Liver (tissue), 9 donors: Measurements from ENCODE around the gene TSC22D3. TPM values are rescaled to one million over a fixed set of nuclear protein-coding genes. Genes with fewer than 3 reads are reported as not detected.
A peak's percentile ranks its signal among the peaks of the same experiment; 100 is the strongest.

ENCODE experiments used
- DNase-seq: peaks from one replicate; pipeline ENCODE4 v3.0.0-alpha.2; 2017; ENCODE audit warnings: low spot score
- H3K27ac ChIP-seq, 2 donors: one replicate each; pipeline ENCODE4 v1.7.0; 2013; ENCODE audit warnings: inconsistent platforms in 2 of 2, low read length in 2 of 2, control low read depth in 1 of 2, low read depth in 1 of 2, mild to moderate bottlenecking in 1 of 2
- H3K27me3 ChIP-seq, 4 donors: one replicate each; pipeline versions ENCODE4 v1.6.1 to v1.7.0; 2013; ENCODE audit warnings: low read length in 3 of 4, inconsistent platforms in 1 of 4, mild to moderate bottlenecking in 1 of 4, moderate library complexity in 1 of 4; ENCODE audit not compliant: control insufficient read depth in 4 of 4, insufficient read depth in 4 of 4
- H3K36me3 ChIP-seq, 4 donors: one replicate each; pipeline versions ENCODE4 v1.6.1 to v1.7.0; 2013; ENCODE audit warnings: low read length in 3 of 4, mild to moderate bottlenecking in 3 of 4, low read depth in 1 of 4, moderate library complexity in 1 of 4; ENCODE audit not compliant: control insufficient read depth in 4 of 4, insufficient read depth in 3 of 4
- H3K4me1 ChIP-seq, 4 donors: one replicate each; pipeline versions ENCODE4 v1.6.1 to v1.7.0; 2013; ENCODE audit warnings: low read length in 3 of 4, mild to moderate bottlenecking in 3 of 4, moderate library complexity in 1 of 4; ENCODE audit not compliant: control insufficient read depth in 4 of 4, insufficient read depth in 4 of 4
- H3K4me3 ChIP-seq, 3 donors: one replicate each; pipeline versions ENCODE4 v1.6.1 to v1.7.0; 2013; ENCODE audit warnings: low read length in 3 of 3, control low read depth in 1 of 3, low read depth in 1 of 3, mild to moderate bottlenecking in 1 of 3
- H3K9ac ChIP-seq, 2 donors: one replicate each; pipeline ENCODE4 v1.7.0; 2013; ENCODE audit warnings: low read length in 2 of 2, mild to moderate bottlenecking in 2 of 2, moderate library complexity in 2 of 2, control low read depth in 1 of 2, low read depth in 1 of 2
- H3K9me3 ChIP-seq, 4 donors: one replicate each; pipeline versions ENCODE4 v1.6.1 to v1.7.0; 2013; ENCODE audit warnings: low read length in 3 of 4; ENCODE audit not compliant: control insufficient read depth in 4 of 4
- ATF3 ChIP-seq: IDR thresholded peaks from 2 replicates; pipeline ENCODE4 v1.6.1; 2016; ENCODE audit warnings: antibody characterized with exemption
- CTCF ChIP-seq: fragments of 150-350 bp; IDR thresholded peaks from 2 replicates; pipeline ENCODE4 v1.5.1; 2017; ENCODE audit warnings: improper control_type of control experiment, low read depth, low read length; ENCODE audit not compliant: missing input control
- EGR1 ChIP-seq, 2 donors: IDR thresholded peaks; 2 replicates each; pipeline ENCODE4 v1.6.1; 2016 to 2018; ENCODE audit warnings: antibody characterized with exemption in 2 of 2, low read depth in 2 of 2
- FOXA1 ChIP-seq: IDR thresholded peaks from 2 replicates; pipeline ENCODE4 v1.6.1; 2016; ENCODE audit warnings: antibody characterized with exemption
- GABPA ChIP-seq, 2 donors: IDR thresholded peaks in 1 of 2; conservative IDR thresholded peaks in 1 of 2; 2 replicates each; pipeline ENCODE4 v1.6.1; 2016; ENCODE audit warnings: antibody characterized with exemption in 2 of 2, mild to moderate bottlenecking in 1 of 2, moderate library complexity in 1 of 2
- HNF4A ChIP-seq, 2 donors: conservative IDR thresholded peaks; 2 replicates each; pipeline ENCODE4 v1.6.1; 2016; ENCODE audit warnings: antibody characterized with exemption in 2 of 2, mild to moderate bottlenecking in 2 of 2
- HNF4G ChIP-seq: IDR thresholded peaks from 2 replicates; pipeline ENCODE4 v1.6.1; 2016; ENCODE audit warnings: antibody characterized with exemption
- JUND ChIP-seq, 2 donors: IDR thresholded peaks; 2 replicates each; pipeline ENCODE4 v1.6.1; 2016; ENCODE audit warnings: antibody characterized with exemption in 2 of 2
- RAD21 ChIP-seq, 2 donors: IDR thresholded peaks; 2 replicates each; pipeline ENCODE4 v1.6.1; 2016; ENCODE audit warnings: antibody characterized with exemption in 2 of 2, mild to moderate bottlenecking in 2 of 2
- RXRA ChIP-seq, 2 donors: IDR thresholded peaks; 2 replicates each; pipeline ENCODE4 v1.6.1; 2017 to 2018; ENCODE audit warnings: antibody characterized with exemption in 2 of 2, mild to moderate bottlenecking in 1 of 2
- TAF1 ChIP-seq: conservative IDR thresholded peaks from 2 replicates; pipeline ENCODE4 v1.6.1; 2016; ENCODE audit warnings: antibody characterized with exemption, mild to moderate bottlenecking
- YY1 ChIP-seq: IDR thresholded peaks from 2 replicates; pipeline ENCODE4 v1.6.1; 2016; ENCODE audit warnings: antibody characterized with exemption, mild to moderate bottlenecking
- WGBS: extraction: QIAGEN DNeasy Blood & Tissue Kit; methylation state at CpG from one replicate; pipeline ENCODE4 v1.1.7; 2013; 5-methylcytosine and 5-hydroxymethylcytosine counted together
- polyA plus RNA-seq, 2 donors: library from polyadenylated mRNA; stranded (reverse) in 1 of 2; unstranded in 1 of 2; fragments of 200-250 nt in 1 of 2; fragments of >200 nt in 1 of 2; fragmentation: Nextera tagmentation in 1 of 2; extraction: Ambion mirVana in 1 of 2; gene quantifications; one replicate each; pipeline versions ENCODE4 v1.2.1 to v1.2.3, GENCODE V29; 2013 to 2015
- total RNA-seq, 2 donors: library from RNA; depleted of rRNA; stranded (reverse); fragments of >200 nt; gene quantifications; one replicate each; pipeline ENCODE4 v1.2.3, GENCODE V29; 2014
- TF ChIP-seq, protein P1 (sequence below): IDR thresholded peaks from 2 replicates; pipeline ENCODE4 v1.6.1; 2016; ENCODE audit warnings: antibody characterized with exemption
- TF ChIP-seq, protein P2 (sequence below): IDR thresholded peaks from 2 replicates; pipeline ENCODE4 v1.6.1; 2016; ENCODE audit warnings: antibody characterized with exemption, mild to moderate bottlenecking
- TF ChIP-seq, protein P3 (sequence below): IDR thresholded peaks from 2 replicates; pipeline ENCODE4 v1.6.1; 2016; ENCODE audit warnings: antibody characterized with exemption
- donor health status: healthy.
- donor health status: healthy.
- donor health status: healthy.
- donor health status: healthy.
- donor health status: healthy.

Gene TSC22D3
- total and polyA plus RNA-seq, 4 donors, result 10.5 to 128 (median 48.1) TPM

DNA sequence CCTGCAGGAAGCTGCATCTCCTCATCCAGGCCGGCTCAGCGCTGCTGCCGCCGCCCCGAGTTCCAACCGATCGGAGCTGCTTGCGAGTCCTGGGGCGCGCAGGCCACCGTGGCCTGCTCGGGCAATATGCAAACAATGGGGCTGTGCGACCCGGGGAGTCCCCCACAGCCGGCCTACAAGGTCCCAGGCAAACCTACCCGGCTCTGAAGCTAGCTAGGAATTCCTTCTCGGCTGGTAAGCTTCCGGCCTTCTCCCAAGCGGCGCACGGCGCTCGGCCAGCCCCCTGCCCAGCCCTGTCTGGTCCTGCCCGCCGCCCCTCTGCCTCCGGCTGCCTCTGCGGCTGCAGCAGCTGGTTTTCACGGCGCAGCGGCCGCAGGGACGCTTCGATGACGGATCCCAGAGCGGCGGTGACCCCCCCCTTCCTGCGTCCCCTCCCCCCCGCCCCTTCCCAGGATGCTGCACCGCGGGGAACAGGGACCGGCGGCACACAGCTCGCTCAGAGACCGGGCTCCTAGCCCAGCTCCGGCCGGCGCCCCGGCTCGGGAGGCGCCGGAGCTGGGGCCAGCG, 59.4 kb downstream of the TSC22D3 start:
- DNase-seq, result no peak
- Histone ChIP-seq H3K9ac (peak overlapping the region; percentile 52 to 88), H3K36me3 (peaks cover 3 to 17% (median 8%) of the 10 kb centered on the region in 4 donors), H3K27me3 (no peaks in the 10 kb centered on the region), H3K4me3 (peak overlapping the region; percentile 35 to 78 (median 69)), H3K4me1 (peaks cover 6 to 16% (median 11%) of the 10 kb centered on the region in 4 donors), H3K9me3 (no peaks in the 10 kb centered on the region), H3K27ac (peak overlapping the region; percentile 76 to 84)
- WGBS, result 6% methylated on average over 52 of the region's 52 CpGs
- TF ChIP-seq GABPA (IDR thresholded peaks at IDR 0.05 in 1 of 2, conservative IDR thresholded peaks at IDR 0.05 in 1 of 2) (no peak), FOXA1 (no peak), YY1 (no peak), HNF4A (conservative IDR thresholded peaks at IDR 0.05) (no peak), ATF3 (no peak), HNF4G (no peak), JUND (IDR thresholded peaks at IDR 0.05) (no peak), RXRA (IDR thresholded peaks at IDR 0.05) (no peak)

- 35% methylated on average over 15 of the region's 15 CpGs for WGBS
- Histone ChIP-seq H3K9ac (peak overlapping the region; percentile 52 to 88), H3K9me3 (no peaks in the 10 kb centered on the region), H3K4me3 (peak overlapping the region; percentile 11 to 78 (median 55)), H3K27ac (peak overlapping the region; percentile 66 to 76), H3K4me1 (peaks cover 4 to 13% (median 11%) of the 10 kb centered on the region in 4 donors), H3K27me3 (no peaks in the 10 kb centered on the region), H3K36me3 (peaks cover 3 to 17% (median 8%) of the 10 kb centered on the region in 4 donors)
- DNase-seq, result no peak
- no peak for TF ChIP-seq RAD21 (IDR thresholded peaks at IDR 0.05)
- TF ChIP-seq TAF1, result no peak
- TF ChIP-seq EGR1 (IDR thresholded peaks at IDR 0.05; ENCODE audit: low read depth in 2 of 2), result no peak
- TF ChIP-seq HNF4G, result no peak
- TF ChIP-seq, protein P1, sequence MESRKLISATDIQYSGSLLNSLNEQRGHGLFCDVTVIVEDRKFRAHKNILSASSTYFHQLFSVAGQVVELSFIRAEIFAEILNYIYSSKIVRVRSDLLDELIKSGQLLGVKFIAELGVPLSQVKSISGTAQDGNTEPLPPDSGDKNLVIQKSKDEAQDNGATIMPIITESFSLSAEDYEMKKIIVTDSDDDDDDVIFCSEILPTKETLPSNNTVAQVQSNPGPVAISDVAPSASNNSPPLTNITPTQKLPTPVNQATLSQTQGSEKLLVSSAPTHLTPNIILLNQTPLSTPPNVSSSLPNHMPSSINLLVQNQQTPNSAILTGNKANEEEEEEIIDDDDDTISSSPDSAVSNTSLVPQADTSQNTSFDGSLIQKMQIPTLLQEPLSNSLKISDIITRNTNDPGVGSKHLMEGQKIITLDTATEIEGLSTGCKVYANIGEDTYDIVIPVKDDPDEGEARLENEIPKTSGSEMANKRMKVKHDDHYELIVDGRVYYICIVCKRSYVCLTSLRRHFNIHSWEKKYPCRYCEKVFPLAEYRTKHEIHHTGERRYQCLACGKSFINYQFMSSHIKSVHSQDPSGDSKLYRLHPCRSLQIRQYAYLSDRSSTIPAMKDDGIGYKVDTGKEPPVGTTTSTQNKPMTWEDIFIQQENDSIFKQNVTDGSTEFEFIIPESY, result no peak
- TF ChIP-seq, protein P2, sequence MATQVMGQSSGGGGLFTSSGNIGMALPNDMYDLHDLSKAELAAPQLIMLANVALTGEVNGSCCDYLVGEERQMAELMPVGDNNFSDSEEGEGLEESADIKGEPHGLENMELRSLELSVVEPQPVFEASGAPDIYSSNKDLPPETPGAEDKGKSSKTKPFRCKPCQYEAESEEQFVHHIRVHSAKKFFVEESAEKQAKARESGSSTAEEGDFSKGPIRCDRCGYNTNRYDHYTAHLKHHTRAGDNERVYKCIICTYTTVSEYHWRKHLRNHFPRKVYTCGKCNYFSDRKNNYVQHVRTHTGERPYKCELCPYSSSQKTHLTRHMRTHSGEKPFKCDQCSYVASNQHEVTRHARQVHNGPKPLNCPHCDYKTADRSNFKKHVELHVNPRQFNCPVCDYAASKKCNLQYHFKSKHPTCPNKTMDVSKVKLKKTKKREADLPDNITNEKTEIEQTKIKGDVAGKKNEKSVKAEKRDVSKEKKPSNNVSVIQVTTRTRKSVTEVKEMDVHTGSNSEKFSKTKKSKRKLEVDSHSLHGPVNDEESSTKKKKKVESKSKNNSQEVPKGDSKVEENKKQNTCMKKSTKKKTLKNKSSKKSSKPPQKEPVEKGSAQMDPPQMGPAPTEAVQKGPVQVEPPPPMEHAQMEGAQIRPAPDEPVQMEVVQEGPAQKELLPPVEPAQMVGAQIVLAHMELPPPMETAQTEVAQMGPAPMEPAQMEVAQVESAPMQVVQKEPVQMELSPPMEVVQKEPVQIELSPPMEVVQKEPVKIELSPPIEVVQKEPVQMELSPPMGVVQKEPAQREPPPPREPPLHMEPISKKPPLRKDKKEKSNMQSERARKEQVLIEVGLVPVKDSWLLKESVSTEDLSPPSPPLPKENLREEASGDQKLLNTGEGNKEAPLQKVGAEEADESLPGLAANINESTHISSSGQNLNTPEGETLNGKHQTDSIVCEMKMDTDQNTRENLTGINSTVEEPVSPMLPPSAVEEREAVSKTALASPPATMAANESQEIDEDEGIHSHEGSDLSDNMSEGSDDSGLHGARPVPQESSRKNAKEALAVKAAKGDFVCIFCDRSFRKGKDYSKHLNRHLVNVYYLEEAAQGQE, result no peak
- no peak for TF ChIP-seq FOXA1
- no peak for TF ChIP-seq ATF3
- no peak for TF ChIP-seq YY1
- TF ChIP-seq RXRA (IDR thresholded peaks at IDR 0.05), result no peak
- TF ChIP-seq CTCF, result no peak
- TF ChIP-seq GABPA (IDR thresholded peaks at IDR 0.05 in 1 of 2, conservative IDR thresholded peaks at IDR 0.05 in 1 of 2), result no peak
- TF ChIP-seq, protein P3, sequence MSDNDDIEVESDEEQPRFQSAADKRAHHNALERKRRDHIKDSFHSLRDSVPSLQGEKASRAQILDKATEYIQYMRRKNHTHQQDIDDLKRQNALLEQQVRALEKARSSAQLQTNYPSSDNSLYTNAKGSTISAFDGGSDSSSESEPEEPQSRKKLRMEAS, result no peak
Measured at GRCh38 chrX:107715331-107716117, 60.1 kb downstream of the TSC22D3 start.
